Fibroblast of lung (primary cell): ENCODE measurements around the gene GAS2L3. TPM values are rescaled to one million over a fixed set of nuclear protein-coding genes. Genes with fewer than 3 reads are reported as not detected.
A peak's percentile ranks its signal among the peaks of the same experiment; 100 is the strongest.
"Not testable (repeated sequence)": the region's sequence is repeated elsewhere in the genome, so short reads cannot be mapped to it uniquely, and the experiment has no call there.

ENCODE experiments used
- DNase-seq, 2 donors: peaks; one replicate each; pipeline versions ENCODE4 v3.0.0 to v3.0.0-alpha.2; 2010; ENCODE audit warnings: low read depth in 2 of 2
- H2AFZ ChIP-seq: 2 replicates; pipeline ENCODE4 v1.5.1; 2012; ENCODE audit warnings: low read length, control low read depth, inconsistent platforms
- H3K27ac ChIP-seq: 2 replicates; pipeline ENCODE4 v1.5.1; 2011; ENCODE audit warnings: low read length, control low read depth; ENCODE audit not compliant: insufficient read depth
- H3K27me3 ChIP-seq: 2 replicates; pipeline ENCODE4 v1.5.1; 2011; ENCODE audit warnings: mild to moderate bottlenecking, low read length; ENCODE audit not compliant: control insufficient read depth, insufficient read depth
- H3K36me3 ChIP-seq: 2 replicates; pipeline ENCODE4 v1.5.1; 2011; ENCODE audit warnings: low read length; ENCODE audit not compliant: control insufficient read depth, insufficient read depth
- H3K4me1 ChIP-seq: 2 replicates; pipeline ENCODE4 v1.5.1; 2011; ENCODE audit warnings: low read length; ENCODE audit not compliant: control insufficient read depth, insufficient read depth; ENCODE audit errors: extremely low read depth
- H3K4me2 ChIP-seq: 2 replicates; pipeline ENCODE4 v1.5.1; 2011; ENCODE audit warnings: low read length, control low read depth; ENCODE audit not compliant: insufficient read depth; ENCODE audit errors: extremely low read depth
- H3K4me3 ChIP-seq, 4 experiments: fragments of 200-600 bp in 1 of 4; sonication (generic) in 1 of 4; replicated peaks in 1 of 4; 2 replicates each; pipeline ENCODE4 v1.5.1; 2011 to 2016; ENCODE audit warnings: low read length in 4 of 4, low read depth in 3 of 4, mild to moderate bottlenecking in 3 of 4, control low read depth in 2 of 4, inconsistent platforms in 1 of 4, mixed read lengths in 1 of 4; ENCODE audit not compliant: insufficient read depth in 1 of 4; ENCODE audit errors: control extremely low read depth in 1 of 4
- H3K79me2 ChIP-seq: 2 replicates; pipeline ENCODE4 v1.5.1; 2012; ENCODE audit warnings: mild to moderate bottlenecking, low read length, inconsistent platforms; ENCODE audit not compliant: control insufficient read depth, insufficient read depth
- H3K9ac ChIP-seq: 2 replicates; pipeline ENCODE4 v1.5.1; 2011; ENCODE audit warnings: mild to moderate bottlenecking, low read length, control low read depth; ENCODE audit not compliant: insufficient read depth
- H3K9me3 ChIP-seq: 2 replicates; pipeline ENCODE4 v1.5.1; 2012; ENCODE audit warnings: low read depth, low read length; ENCODE audit not compliant: control insufficient read depth, insufficient read depth
- H4K20me1 ChIP-seq: 2 replicates; pipeline ENCODE4 v1.5.1; 2011; ENCODE audit warnings: low read length; ENCODE audit not compliant: control insufficient read depth, insufficient read depth; ENCODE audit errors: extremely low read depth
- CTCF ChIP-seq, 2 donors: IDR thresholded peaks in 1 of 2; conservative IDR thresholded peaks in 1 of 2; 1 replicate in 1 of 2; 2 replicates in 1 of 2; pipeline ENCODE4 v1.5.1; 2011 to 2012; ENCODE audit warnings: low read length in 2 of 2, control low read depth in 1 of 2, inconsistent platforms in 1 of 2, low read depth in 1 of 2, mild to moderate bottlenecking in 1 of 2
- EZH2 ChIP-seq: IDR thresholded peaks from 2 replicates; pipeline ENCODE4 v1.5.1; 2012; ENCODE audit warnings: low read length, control low read depth, mild to moderate bottlenecking; ENCODE audit errors: missing control alignments
- polyA plus RNA-seq, 2 donors: library from polyadenylated mRNA; depleted of rRNA in 1 of 2; stranded (reverse) in 1 of 2; unstranded in 1 of 2; fragments of >200 nt; gene quantifications; 2 replicates each; pipeline ENCODE4 v1.2.1, GENCODE V29; 2011 to 2012; ENCODE audit warnings: missing spikeins in 1 of 2
- total RNA-seq: library from RNA; depleted of rRNA; stranded (reverse); fragments of >200 nt; gene quantifications from 2 replicates; pipeline ENCODE4 v1.2.1, GENCODE V29; 2014

Gene GAS2L3
- total and polyA plus RNA-seq, 2 donors (not counting 1 experiment from before 2014, with no cell fraction given), result 13.2 to 33.4 TPM

GRCh38 chr12:100591979-100592378, 18.5 kb downstream of the GAS2L3 start:
- no peak for TF ChIP-seq EZH2
- TF ChIP-seq CTCF (conservative IDR thresholded peaks at IDR 0.05 in 1 of 2, IDR thresholded peaks at IDR 0.05 in 1 of 2; ENCODE audit: low read depth in 1 of 2, low read length in 2 of 2), result no peak
- no peaks in the 10 kb centered on the region for H3K9me3 ChIP-seq
- H3K79me2 ChIP-seq, result peaks cover 22% of the 10 kb centered on the region
- H3K36me3 ChIP-seq, result no peaks in the 10 kb centered on the region
- H3K4me3 ChIP-seq, result no peak overlapping the region
- H2AFZ ChIP-seq, result no peak overlapping the region
- no peaks in the 10 kb centered on the region for H3K27me3 ChIP-seq
- H3K27ac ChIP-seq, result no peak overlapping the region
- no peak overlapping the region for H3K4me2 ChIP-seq
- DNase-seq, result no peak
- no peaks in the 10 kb centered on the region for H3K4me1 ChIP-seq
- no peaks in the 10 kb centered on the region for H4K20me1 ChIP-seq
- no peak overlapping the region for H3K9ac ChIP-seq

GRCh38 chr12:100593490-100593889, 20.0 kb downstream of the GAS2L3 start:
- TF ChIP-seq EZH2 (no peak), CTCF (conservative IDR thresholded peaks at IDR 0.05 in 1 of 2, IDR thresholded peaks at IDR 0.05 in 1 of 2; ENCODE audit: low read depth in 1 of 2, low read length in 2 of 2) (no peak)
- Histone ChIP-seq H3K27ac (peak overlapping the region; percentile 43), H3K4me3 (peak overlapping the region; percentile 26 to 57 (median 32))

GRCh38 chr12:100601626-100602025, 28.1 kb downstream of the GAS2L3 start:
- Histone ChIP-seq H3K9ac (no peak overlapping the region), H3K27ac (no peak overlapping the region), H4K20me1 (no peaks in the 10 kb centered on the region), H3K4me3 (no peak overlapping the region), H3K36me3 (no peaks in the 10 kb centered on the region), H3K79me2 (no peaks in the 10 kb centered on the region), H3K4me2 (no peak overlapping the region), H3K4me1 (no peaks in the 10 kb centered on the region), H3K27me3 (no peaks in the 10 kb centered on the region), H2AFZ (no peak overlapping the region), H3K9me3 (no peaks in the 10 kb centered on the region)
- DNase-seq, result no peak
- TF ChIP-seq EZH2 (no peak), CTCF (conservative IDR thresholded peaks at IDR 0.05 in 1 of 2, IDR thresholded peaks at IDR 0.05 in 1 of 2; ENCODE audit: low read depth in 1 of 2, low read length in 2 of 2) (no peak)

More at GRCh38 chr12:100593490-100593889, 20.0 kb downstream of the GAS2L3 start:
- no peaks in the 10 kb centered on the region for H3K27me3 ChIP-seq
- H2AFZ ChIP-seq, result peak overlapping the region; percentile 75
- H3K4me2 ChIP-seq, result peak overlapping the region; percentile 89
- H3K9me3 ChIP-seq, result no peaks in the 10 kb centered on the region
- no peaks in the 10 kb centered on the region for H3K4me1 ChIP-seq
- H3K79me2 ChIP-seq, result peaks cover 18% of the 10 kb centered on the region
- H3K9ac ChIP-seq, result no peak overlapping the region
- no peaks in the 10 kb centered on the region for H4K20me1 ChIP-seq
- H3K36me3 ChIP-seq, result no peaks in the 10 kb centered on the region
- peak; percentile 39 to 56 for DNase-seq

GRCh38 chr12:100602997-100603396, 29.5 kb downstream of the GAS2L3 start:
- not testable (repeated sequence) for H3K36me3 ChIP-seq, H3K4me1 ChIP-seq, H3K79me2 ChIP-seq, H3K4me2 ChIP-seq, DNase-seq, H3K27ac ChIP-seq, H2AFZ ChIP-seq, H3K9ac ChIP-seq, H3K27me3 ChIP-seq, H4K20me1 ChIP-seq, H3K9me3 ChIP-seq, H3K4me3 ChIP-seq
